Middle frontal gyrus (tissue), 1 donor: ENCODE results near the gene TUBGCP2.

Experiments
- DNase-seq: peaks from one replicate; pipeline ENCODE4 v3.0.0-alpha.2; 2015; ENCODE audit warnings: low spot score; ENCODE audit errors: extremely low spot score

TUBGCP2 gene

GRCh38 chr10:133341983-133342382 is 33.3 kb upstream of the TUBGCP2 start:
- DNase-seq = no peak

DNA sequence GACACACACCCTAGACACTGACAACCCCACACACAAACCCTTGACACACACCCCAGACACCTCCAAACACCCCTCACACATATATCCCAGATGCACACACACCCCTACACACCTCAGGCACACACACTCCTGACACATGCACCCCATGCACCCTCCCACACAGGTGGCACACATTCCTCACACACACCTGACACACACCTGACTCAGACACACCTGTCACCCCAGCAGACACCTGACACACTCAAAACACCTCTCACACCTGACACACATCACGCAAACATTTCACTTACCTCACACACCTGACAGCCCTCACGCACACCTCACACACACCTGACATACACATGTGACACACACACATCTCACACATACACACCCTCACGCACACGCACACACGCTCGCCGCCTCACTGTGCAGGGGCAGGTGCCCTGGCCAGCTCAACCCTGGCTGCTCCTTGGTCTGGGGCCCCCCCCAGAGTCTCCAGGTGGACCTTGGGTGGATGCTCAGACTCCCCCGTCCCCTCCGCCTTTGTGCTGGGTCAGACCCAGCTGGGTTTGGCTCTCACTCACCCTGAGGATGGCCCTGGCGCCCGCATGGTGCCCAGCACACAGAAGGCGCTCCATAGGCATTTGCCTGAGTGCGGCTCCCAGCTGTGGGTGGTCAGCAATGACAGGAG is 31.2 kb upstream of the TUBGCP2 start:
- no peak for DNase-seq

DNA sequence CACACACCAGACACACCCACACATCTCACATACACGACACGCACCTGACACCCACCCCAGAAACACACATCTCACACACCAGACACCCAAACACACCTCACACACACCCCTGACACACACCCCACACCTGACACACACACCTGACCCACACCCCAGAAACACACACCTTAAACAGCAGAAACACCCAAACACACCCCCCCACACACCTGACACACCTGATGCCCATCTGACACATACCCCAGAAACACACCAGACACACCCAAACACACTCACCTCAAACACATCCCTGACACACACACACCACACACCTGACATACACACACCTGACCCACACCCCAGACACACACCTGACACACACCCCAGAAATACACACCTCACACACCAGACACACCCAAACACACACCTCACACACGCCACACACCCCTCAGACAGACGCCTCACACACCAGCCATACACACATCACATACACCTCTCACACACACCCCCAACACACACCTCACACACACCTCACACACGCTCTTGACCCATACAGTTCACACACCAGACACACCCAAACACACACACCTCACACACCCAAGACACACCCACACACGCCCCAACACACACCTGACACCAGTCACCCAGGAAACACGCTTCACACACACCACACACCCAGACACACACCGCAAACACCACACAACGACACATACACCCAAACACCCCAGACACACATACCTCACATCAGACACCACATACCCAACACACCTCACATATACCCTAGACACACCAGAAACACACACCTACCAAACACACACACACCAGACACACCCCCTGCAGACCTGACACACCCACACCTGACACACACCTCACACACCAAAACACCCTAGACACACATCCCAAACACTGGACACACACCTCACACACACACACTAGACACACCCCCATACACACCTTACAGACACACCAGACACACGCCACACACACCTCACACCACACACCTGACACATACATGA is 29.7 kb upstream of the TUBGCP2 start:
- no peak for DNase-seq

DNA sequence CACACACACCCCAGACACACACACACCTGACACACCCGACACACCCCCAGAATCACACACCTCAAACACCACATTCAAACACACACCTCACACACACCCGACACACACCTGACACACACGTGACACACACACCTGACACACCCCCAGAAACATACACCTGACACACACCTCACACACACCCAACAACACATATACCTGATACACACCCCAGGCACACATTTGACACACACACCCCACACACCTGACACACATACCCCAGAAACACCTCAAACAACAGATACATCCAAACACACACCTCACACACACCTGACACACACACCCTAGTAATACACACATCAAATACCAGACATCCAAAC is 28.7 kb upstream of the TUBGCP2 start:
- DNase-seq = no peak

GRCh38 chr10:133336577-133337369 is 28.1 kb upstream of the TUBGCP2 start, which contains the start of gene CALY:
CALY (minus strand) TSS chr10:133336896; CDS start chr10:133328989, 7,907 bp downstream.
- peak; percentile 55 for DNase-seq

GRCh38 chr10:133336118-133336576 is 27.5 kb upstream of the TUBGCP2 start:
- no peak for DNase-seq

DNA sequence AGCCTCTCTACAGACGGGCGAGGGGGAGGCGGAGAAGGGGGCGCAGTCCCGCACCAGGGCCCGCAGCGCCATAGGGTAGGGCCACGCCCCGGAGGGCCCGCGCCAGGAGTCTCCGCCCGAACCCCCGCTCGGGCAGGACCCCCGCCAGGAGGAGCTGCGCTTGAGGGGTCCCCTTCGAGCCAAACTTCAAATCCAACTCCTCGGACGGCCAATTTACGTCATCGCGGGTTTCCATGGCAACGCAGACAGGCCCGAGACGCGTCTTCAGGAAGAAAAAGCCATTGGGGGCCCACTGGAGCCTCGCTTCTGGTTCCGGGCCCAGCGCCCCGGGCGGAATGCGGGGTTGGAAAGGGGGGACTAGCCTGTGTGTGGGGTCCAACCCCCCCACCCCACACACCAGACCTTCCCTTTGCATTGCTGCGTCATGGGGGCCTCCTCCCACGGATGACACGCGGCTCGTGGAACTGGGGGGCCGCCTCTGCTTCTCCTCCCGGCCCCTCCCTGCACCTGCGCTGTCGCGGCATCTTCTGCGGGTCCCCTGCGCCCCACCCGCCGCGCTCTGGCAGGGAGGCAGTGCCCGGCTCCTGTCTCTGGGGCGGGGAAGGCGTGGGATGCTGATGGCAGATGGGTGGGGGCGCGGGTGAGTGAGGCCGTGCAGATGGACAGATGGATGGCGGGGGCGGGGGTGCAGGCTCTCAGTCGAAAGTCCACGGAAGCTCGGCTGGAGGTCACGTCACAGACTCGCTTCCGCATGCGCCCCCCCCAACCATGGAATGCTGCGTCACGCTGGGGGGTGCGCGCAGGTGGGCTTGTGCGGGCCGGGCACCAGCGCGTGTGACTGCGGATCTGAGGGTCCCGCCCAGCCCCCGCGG is 26.8 kb upstream of the TUBGCP2 start:
- peak; percentile 39 for DNase-seq

DNA sequence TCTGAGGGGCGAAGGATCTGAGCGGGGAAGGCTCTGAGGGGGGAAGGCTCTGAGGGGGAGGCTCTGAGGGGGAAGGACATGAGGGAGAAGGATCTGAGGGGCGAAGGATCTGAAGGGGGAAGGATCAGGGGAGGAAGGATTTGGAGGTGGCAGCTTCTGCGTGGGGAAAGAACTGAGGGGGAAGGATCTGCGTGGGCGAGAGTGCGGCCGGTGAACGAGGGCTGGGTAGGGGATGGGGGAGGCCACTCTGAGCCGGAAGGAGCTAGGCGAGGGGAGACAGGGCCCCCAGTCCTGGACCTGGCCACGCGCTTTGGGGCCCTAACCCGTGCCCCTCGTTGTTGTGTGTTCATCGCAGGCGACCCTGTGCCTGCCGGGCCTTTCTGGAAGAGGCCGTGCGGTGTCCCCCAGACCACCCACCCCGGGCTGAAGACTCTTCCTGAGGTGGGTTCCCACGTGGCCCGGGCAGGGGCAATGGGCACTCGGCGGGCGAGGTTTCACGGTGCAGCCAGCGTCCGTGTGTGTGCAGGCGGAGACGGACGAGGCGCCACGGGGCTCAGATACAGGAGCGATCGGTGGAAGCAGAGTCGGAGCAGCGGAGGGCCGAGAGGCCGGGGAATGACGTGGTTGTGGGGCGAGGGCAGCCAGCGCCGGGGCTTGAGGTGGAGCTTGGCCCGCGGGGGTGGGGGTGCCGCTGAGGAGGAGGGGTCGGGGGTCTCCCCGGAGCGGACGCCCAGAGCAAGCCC is 26.0 kb upstream of the TUBGCP2 start:
- DNase-seq = no peak

GRCh38 chr10:133332936-133333699 is 24.4 kb upstream of the TUBGCP2 start:
- DNase-seq = no peak

- peak; percentile 85 for DNase-seq
These were observed 21.0 kb upstream of the TUBGCP2 start for GRCh38 chr10:133329491-133330202.

- DNase-seq = no peak
These were observed 20.0 kb upstream of the TUBGCP2 start for GRCh38 chr10:133328358-133329343.

DNA sequence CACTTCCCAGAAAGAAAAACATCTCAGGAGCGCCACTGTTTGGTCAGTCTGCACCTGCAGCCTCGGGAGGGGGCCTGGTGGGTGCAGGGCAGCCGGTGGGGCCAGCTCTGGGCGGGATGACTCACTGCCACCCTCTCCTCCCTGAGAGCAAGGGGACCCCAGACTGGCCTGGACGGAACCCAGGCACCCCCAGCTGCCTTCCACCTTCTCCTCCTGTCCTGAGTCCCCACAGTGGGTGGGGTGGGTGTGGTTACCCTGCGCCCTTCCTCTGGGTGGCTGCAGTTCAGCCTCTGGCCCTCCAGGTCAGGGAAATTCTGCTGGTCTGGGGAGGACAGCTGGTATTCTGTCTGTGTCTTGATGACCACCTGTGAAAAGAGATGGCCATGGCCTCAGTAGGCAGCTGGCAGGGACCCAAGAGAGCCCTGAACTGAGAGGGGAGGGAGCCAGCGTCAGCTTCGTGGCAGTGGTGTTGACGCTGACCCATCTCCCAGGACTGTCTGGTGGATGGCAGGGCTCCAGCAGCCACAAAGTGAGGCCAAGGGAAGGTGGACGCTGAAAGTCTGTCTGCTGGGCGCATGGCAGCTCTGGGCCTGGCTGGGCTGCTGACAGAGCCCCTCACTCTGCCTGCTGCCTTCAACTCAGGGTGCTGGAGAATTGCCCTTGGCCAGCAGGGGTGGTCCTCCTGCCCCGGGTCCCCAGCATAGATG is 19.1 kb upstream of the TUBGCP2 start:
- DNase-seq = no peak

DNA sequence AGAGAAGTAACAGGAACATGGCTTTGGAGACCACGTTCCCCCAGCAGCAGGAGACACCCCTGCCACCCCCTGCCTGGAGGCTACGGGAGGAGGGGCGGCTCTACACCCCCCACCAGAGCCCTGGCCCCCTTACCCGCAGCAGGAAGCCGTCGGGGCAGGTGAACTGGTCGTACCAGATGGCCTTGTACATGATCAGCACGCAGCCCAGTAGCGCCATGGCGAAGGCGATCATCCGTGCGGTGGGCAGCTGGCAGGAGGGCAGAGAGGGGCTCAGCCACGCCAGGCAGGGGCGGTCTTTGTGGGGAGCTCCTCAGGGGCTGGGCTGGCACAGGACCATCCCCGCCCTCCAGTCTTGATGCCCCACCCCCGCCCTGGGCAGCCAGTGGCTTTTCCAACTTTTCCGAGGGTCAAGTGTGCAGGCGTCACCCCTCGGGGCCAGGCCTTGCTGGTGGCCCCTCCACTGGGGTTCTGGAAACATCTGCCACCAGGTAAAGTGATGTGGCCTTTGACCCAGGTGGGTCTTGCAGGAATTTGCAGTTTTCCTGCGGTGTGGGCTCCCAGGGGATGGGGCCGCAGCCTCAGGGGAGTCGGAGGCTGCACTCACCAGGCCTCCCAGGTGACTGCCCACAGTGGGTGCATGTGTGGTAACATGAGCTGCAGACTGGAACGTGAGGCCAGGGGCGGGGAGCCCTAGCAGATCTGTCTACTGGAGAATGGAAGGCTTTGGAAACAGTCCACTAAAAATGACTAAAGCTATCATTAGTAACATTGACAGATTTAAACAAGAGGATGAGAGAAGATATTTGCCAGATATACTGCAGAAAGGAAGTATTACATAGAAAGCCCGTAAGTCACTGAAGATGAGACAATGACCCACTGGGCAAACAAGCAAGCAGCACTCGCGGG is 18.3 kb upstream of the TUBGCP2 start:
- no peak for DNase-seq

DNA sequence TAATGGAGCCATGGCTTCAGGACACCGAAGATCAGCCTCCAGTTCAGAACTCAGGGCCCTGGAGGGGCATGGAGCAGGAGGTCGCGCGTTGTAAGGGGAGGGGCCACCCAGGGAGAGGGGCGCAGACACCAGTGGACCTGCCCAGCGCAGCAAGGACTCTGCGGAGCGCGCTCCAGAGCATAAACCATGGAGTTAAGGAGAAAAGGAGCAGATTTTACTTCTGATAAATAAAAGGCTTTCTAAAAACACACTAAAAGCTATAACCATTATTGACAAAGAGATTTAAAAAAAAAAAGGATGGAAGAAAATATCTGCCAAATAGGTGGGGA is 17.5 kb upstream of the TUBGCP2 start:
- no peak for DNase-seq

DNA sequence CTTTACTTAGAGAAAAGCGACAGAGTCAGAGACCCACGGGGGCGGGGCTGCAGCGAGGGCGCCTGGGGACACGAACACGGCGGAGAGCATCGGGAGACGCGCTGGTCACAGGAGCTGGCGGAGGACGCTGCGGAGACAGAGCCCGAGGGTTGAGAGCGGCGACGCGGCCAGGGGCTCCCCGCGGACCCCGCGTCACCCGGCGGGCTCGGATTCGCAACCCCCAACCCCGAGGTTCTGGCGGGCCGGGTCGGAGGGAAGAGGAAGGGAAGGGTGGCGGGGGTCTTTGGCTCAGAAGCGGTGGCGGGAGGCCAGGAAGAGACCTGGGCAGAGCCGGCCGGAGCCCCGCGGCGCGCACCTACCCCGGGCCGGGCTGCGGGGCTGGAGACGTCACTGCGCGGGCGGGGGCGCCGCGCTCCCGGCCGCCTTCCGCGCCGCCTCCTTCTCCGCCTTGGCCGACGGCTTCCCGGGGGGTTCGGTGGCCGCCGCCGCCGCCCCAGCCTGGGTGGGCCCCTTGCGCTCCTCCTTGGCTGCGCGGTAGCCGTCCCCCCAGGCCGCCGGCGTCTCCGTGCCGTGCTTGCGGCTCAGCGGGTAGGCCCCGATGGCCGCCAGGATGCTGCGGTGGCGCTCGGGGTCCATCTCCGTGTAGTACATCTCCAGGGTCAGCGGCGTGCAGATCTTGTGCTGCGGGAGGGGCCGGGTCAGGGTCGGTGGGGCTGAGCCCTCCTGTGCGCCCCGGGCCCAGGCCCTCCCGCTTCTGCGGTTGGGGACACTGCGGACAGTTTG is 17.0 kb upstream of the TUBGCP2 start:
- DNase-seq = no peak
